K562 treated with DMSO at 1 percent for 12 hours (cell line): ENCODE data around the gene DTL. TPM values are rescaled to one million over a fixed set of nuclear protein-coding genes. Genes with fewer than 3 reads are reported as not detected.

Source experiments
- total RNA-seq: library from RNA; unstranded; fragments of 300-600 nt; gene quantifications from 2 replicates; pipeline ENCODE4 v1.2.3, GENCODE V29; 2022; ENCODE audit not compliant: insufficient read depth

Gene DTL, protein sequence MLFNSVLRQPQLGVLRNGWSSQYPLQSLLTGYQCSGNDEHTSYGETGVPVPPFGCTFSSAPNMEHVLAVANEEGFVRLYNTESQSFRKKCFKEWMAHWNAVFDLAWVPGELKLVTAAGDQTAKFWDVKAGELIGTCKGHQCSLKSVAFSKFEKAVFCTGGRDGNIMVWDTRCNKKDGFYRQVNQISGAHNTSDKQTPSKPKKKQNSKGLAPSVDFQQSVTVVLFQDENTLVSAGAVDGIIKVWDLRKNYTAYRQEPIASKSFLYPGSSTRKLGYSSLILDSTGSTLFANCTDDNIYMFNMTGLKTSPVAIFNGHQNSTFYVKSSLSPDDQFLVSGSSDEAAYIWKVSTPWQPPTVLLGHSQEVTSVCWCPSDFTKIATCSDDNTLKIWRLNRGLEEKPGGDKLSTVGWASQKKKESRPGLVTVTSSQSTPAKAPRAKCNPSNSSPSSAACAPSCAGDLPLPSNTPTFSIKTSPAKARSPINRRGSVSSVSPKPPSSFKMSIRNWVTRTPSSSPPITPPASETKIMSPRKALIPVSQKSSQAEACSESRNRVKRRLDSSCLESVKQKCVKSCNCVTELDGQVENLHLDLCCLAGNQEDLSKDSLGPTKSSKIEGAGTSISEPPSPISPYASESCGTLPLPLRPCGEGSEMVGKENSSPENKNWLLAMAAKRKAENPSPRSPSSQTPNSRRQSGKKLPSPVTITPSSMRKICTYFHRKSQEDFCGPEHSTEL
- 12.5 and 39.7 TPM in 2 replicates for total RNA-seq

DNA sequence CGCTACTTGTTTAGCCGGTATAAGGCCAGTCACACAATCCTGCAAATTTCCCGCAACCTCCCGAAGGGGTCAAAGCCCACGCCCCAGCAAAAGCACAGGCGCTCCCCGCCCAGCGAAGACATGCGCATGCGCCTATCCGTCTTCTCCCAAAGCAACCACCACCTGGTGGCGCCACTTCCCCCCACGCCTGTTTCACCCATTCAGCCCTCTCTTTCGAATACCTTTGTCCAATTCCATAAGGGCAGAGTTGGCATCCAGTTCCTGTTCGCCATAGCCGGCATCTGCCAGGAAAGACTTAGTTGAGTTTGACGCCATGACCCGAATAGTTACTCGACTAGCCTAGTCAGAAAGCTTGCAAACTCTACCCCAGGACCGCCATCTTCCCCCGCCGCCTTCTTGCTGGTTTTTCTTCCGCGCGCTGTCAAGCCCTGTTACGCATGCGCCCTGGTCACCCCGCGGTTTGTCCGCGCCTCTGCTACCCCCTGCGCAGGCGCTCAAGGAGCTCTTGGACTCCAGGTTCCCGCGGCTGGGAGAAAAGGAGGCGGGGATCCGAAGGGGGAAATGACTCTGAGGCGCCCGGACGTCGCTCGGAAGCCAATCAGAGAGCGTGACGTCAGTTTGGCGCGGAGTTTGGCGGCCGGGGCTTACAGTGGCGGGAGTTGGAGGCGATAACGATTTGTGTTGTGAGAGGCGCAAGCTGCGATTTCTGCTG lies at the start of gene DTL, which contains the start of gene INTS7:
TSS of gene DTL (plus strand) at position 626 of the 712 bp plus-strand sequence. CDS start 143 bp downstream, outside the sequence.
TSS of gene INTS7 (minus strand) at position 435 of the 712 bp plus-strand sequence. CDS start at position 315, 120 bp downstream.

Other genes starting within 250 kb of the DTL start
- gene LPGAT1, start 205.0 kb upstream of the DTL start, total RNA-seq: 7.7 and 25.5 TPM in 2 replicates
- gene INTS7, start 191 bp upstream of the DTL start, total RNA-seq: 11.7 and 34.7 TPM in 2 replicates
- 27.6 and 58.6 TPM in 2 replicates for gene PPP2R5A, start 249.7 kb downstream of the DTL start, total RNA-seq